ENCODE data around the gene NDUFS7. TPM values are rescaled to one million over a fixed set of nuclear protein-coding genes. Genes with fewer than 3 reads are reported as not detected.

NDUFS7 gene
- total RNA-seq, 1 experiment from 2014 or later, result 83.9 TPM

DNA sequence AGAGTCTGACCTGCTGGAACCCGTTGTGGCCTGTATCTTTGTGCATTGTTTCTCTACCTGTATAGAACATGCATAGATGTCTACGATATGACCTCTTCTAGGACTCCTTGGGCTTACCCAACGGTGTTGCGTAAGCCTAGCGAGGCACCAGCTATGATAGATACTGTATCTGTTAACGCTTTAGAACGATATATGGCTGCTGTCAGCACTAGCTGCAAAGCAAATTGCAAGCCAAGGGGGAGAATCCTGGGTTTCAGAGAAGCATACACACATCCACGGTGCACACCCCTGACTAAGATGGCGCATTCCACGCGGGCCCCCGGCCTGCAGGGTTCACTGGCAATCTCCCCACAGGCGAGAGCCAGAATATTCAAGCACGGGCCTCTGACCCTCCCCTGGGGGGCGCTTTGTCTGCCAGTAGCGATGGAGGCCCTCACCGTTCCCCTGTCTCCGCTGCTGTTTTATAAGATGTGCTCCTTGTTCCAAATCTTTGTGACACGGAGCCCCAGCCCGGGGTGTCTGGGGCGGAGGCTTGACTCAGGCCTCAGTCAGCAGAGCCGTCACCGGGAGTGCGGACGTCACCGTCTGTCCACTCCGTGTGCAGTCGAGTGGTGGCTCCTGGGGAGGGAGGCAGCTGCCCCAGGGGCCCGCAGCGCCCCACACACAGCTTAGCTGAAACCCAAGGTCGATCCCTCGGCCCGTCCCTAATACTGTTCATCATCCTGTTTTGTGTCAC is 41.6 kb downstream of the NDUFS7 start:
- Histone ChIP-seq H3T11ph (ENCODE audit: low read length) (no peak overlapping the region), H3K18ac (ENCODE audit: insufficient read length, low read depth, low read length) (no peak overlapping the region), H3K23me2 (ENCODE audit: insufficient read length, low read depth, low read length, poor library complexity, severe bottlenecking) (peaks cover 6% of the 10 kb centered on the region), H3K23ac (ENCODE audit: insufficient read length, low read depth, low read length) (no peak overlapping the region), H2BK120ac (ENCODE audit: low read depth, low read length, poor library complexity, severe bottlenecking) (no peak overlapping the region), H2BK12ac (ENCODE audit: insufficient read length, low read depth, low read length) (no peak overlapping the region), H3K27me3 (ENCODE audit: insufficient read depth, low read length) (no peaks in the 10 kb centered on the region), H3K79me2 (ENCODE audit: insufficient read depth, low read length) (no peaks in the 10 kb centered on the region; the same call in 1 of the 2 replicates), H4K5ac (ENCODE audit: insufficient read length, low read depth, low read length) (no peak overlapping the region), H3K9me3 (ENCODE audit: control insufficient read depth, low read depth, low read length) (no peaks in the 10 kb centered on the region), H4K20me1 (ENCODE audit: control insufficient read depth, insufficient read depth, insufficient read length) (no peaks in the 10 kb centered on the region), H2BK15ac (ENCODE audit: low read depth, low read length) (no peak overlapping the region), H4K91ac (ENCODE audit: insufficient read length, low read depth, low read length) (no peak overlapping the region), H2BK20ac (ENCODE audit: low read depth, low read length, poor library complexity, severe bottlenecking) (no peak overlapping the region), H3K79me1 (ENCODE audit: insufficient read depth, low read depth, low read length, poor library complexity, severe bottlenecking) (peaks cover 3% of the 10 kb centered on the region), H2BK5ac (ENCODE audit: insufficient read length, low read length) (no peak overlapping the region), H3K14ac (ENCODE audit: insufficient read depth, low read length) (no peak overlapping the region), H3K4ac (ENCODE audit: low read depth, low read length) (no peak overlapping the region), H3K4me2 (ENCODE audit: insufficient read depth, insufficient read length, low read length) (no peak overlapping the region), H4K8ac (replicated peaks; ENCODE audit: insufficient read length, low read depth, low read length) (no peak overlapping the region), H3K4me1 (ENCODE audit: insufficient read depth, low read length) (no peaks in the 10 kb centered on the region), H2AFZ (ENCODE audit: low read length) (no peak overlapping the region), H2AK5ac (ENCODE audit: insufficient read length, low read length) (no peak overlapping the region), H3K56ac (ENCODE audit: insufficient read length, low read depth, low read length) (no peak overlapping the region), H3K27ac (ENCODE audit: insufficient read length, low read depth, low read length) (no peak overlapping the region), H3K9ac (ENCODE audit: extremely low read depth, insufficient read length, low read length) (no peak overlapping the region)
- no peak for DNase-seq
- no peaks in the 10 kb centered on the region for H3K27me3 Mint-ChIP-seq (ENCODE audit: low read depth)
- peaks cover 0 to 20% of the 10 kb centered on the region in 2 experiments; a peak in 2 of 4 replicates for H3K4me1 Mint-ChIP-seq
- TF ChIP-seq, protein P1, sequence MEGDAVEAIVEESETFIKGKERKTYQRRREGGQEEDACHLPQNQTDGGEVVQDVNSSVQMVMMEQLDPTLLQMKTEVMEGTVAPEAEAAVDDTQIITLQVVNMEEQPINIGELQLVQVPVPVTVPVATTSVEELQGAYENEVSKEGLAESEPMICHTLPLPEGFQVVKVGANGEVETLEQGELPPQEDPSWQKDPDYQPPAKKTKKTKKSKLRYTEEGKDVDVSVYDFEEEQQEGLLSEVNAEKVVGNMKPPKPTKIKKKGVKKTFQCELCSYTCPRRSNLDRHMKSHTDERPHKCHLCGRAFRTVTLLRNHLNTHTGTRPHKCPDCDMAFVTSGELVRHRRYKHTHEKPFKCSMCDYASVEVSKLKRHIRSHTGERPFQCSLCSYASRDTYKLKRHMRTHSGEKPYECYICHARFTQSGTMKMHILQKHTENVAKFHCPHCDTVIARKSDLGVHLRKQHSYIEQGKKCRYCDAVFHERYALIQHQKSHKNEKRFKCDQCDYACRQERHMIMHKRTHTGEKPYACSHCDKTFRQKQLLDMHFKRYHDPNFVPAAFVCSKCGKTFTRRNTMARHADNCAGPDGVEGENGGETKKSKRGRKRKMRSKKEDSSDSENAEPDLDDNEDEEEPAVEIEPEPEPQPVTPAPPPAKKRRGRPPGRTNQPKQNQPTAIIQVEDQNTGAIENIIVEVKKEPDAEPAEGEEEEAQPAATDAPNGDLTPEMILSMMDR (conservative IDR thresholded peaks at IDR 0.05), result no peak
- no peak overlapping the region for H3K4me3 Mint-ChIP-seq
- H3K27ac Mint-ChIP-seq, result peak overlapping the region in 1 of 3 experiments; percentile 51; a peak in 3 of 7 replicates
- H3K36me3 Mint-ChIP-seq (ENCODE audit: insufficient read depth in 1 of 3, low read depth in 3 of 3), result peaks cover 22 to 79% (median 68%) of the 10 kb centered on the region in 3 experiments
- H3K9me3 Mint-ChIP-seq, result no peaks in the 10 kb centered on the region
- no CpG with 5 or more reads among the region's 33 CpGs for WGBS (ENCODE audit: extremely low coverage, insufficient read length, low lambda C conversion rate)
